NOMO-1 treated with DMSO at 0.1 percent for 48 hours (cell line): ENCODE measurements around the gene LILRA2.
"Not testable (repeated sequence)": the region's sequence is repeated elsewhere in the genome, so short reads cannot be mapped to it uniquely, and the experiment has no call there.

Experiments
- DNase-seq: peaks from one replicate; lab custom pipeline; 2025; ENCODE audit not compliant: unreplicated experiment; lab: John Stamatoyannopoulos, UW

LILRA2 gene

DNA sequence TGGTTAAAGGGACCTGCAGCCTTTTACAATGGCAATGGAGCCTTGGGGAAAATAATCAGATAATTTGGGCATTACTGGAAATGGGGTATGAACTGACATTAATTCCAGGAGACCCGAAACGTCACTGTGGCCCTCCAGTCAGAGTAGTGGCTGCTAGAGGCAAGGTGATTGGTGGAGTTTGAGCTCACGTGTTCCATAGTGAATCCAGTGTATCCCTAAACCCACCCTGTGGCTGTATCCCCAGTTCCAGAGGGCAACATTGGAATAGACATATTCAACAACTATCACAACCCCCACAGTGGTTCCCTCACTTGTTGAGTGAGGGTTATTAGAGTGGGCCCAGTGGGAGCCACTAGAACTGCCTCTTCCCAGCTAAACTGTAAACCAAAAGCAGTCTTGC, 3.3 kb upstream of the LILRA2 start:
- no peak for DNase-seq

DNA sequence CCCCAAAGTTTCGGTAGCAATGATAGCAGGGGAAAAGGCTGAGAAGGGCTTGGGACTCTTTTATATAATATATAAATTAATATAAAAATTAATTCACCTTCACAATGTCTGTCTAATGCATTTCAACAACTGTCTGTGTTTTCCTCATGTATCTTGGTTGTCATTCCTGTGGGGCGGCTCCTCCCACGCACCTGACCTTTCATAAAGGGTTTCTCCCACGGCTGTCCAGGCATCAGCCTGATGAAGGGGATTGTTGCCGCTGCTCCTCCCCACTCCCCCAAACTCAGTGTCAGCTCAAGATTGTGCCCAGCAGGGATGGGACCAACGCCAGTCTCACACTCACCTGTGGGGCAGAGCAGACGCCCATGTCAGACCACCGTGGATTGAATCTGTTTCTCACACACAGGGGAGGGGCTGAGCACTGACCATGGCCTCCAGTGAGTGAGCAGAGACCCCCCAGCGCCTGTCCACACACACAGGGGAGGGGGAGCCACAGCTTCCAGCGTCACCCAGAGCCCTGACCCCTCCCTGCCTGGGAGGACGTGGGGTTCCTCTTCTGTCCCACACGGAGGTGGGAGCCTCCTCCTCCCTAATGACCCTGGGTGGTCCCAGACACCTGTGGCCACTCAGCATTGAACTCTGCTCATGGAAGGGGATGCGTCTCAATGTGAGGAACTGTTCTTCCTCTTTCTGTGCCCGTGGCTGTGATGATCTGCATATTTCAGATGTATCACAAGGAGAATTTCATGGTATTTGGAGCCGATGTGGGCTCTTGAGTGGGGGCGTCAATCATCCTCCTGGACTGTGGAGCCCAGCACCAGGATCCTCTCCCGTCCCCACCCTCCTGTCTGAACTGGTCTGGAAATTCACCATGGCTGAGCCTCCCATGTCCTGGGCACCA, 1.6 kb upstream of the LILRA2 start:
- peak; percentile 70 for DNase-seq

- DNase-seq: peak; percentile 92
These were observed 786 bp upstream of the LILRA2 start for GRCh38 chr19:54572696-54573311.

GRCh38 chr19:54574051-54574450, 461 bp downstream of the LILRA2 start:
- DNase-seq: no peak

GRCh38 chr19:54574527-54575056, 1.0 kb downstream of the LILRA2 start:
- DNase-seq: no peak

- not testable (repeated sequence) for DNase-seq
These were observed 1.6 kb downstream of the LILRA2 start for GRCh38 chr19:54575205-54575604.

GRCh38 chr19:54576411-54576976, 2.9 kb downstream of the LILRA2 start:
- DNase-seq: no peak

- no peak for DNase-seq
These were observed 3.7 kb downstream of the LILRA2 start for GRCh38 chr19:54577334-54577733.

- not testable (repeated sequence) for DNase-seq
These were observed 4.7 kb downstream of the LILRA2 start for GRCh38 chr19:54578268-54578667.

GRCh38 chr19:54586397-54586796, 12.8 kb downstream of the LILRA2 start:
- no peak for DNase-seq

DNA sequence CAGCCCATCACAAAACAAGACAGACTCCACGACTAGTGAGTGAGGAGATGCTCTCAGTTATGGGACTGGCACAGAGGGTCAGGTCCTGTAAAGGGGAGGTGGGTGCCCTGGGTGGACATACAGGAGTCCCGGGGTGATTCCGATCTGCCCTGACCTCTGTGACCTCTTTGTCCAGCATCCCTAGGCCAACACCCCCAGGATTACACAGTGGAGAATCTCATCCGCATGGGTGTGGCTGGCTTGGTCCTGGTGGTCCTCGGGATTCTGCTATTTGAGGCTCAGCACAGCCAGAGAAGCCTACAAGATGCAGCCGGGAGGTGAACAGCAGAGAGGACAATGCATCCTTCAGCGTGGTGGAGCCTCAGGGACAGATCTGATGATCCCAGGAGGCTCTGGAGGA, 13.4 kb downstream of the LILRA2 start:
- no peak for DNase-seq

DNA sequence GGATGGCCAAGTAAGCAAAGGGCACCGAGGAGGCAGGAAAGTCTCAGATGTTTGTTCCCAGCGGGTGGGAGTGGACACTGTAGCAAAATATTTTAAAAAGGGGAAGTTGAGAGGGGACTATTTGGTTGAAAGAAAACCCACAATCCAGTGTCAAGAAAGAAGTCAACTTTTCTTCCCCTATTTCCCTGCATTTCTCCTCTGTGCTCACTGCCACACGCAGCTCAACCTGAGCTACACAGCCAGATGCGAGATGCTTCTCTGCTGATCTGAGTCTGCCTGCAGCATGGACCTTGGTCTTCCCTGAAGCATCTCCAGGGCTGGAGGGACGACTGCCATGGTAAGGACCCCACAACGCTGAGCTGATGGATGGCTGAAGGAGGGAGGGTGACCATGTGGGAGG, 19.9 kb downstream of the LILRA2 start, which contains the start of gene LILRA1:
Gene LILRA1, plus strand, starts transcription at position 188 of the 400 bp plus-strand sequence. CDS start 613 bp downstream, outside the sequence.
- DNase-seq: peak; percentile 83

DNA sequence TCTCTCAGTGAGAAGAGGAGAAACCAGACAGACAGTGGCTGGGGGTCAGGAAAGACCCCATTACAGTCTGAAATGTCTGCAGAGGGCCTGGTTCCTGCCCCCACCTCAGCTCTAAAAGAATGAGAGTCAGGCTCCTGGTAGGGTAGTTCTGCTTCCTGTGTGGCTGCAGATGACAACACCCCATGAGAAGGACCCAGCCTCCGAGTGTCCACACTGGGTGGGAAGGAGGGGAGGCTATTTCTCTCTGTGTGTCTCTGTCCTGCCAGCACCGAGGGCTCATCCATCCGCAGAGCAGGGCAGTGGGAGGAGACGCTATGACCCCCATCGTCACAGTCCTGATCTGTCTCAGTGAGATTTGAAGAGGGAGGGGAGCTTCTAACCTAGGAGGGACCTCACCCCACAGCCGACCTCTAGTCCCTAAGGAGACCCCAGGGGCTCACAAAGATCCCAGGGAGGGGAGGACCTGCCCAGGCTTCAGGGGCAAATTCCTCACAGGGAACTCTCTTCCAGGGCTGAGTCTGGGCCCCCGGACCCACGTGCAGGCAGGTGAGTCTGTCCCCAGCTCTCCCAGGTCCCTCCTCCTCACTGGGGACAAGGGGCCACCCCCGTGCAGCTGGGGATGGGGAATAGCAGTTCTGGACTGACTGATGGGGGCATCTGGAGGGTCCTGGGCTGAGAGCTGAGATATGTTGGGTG, 20.5 kb downstream of the LILRA2 start:
- peak; percentile 42 for DNase-seq

DNA sequence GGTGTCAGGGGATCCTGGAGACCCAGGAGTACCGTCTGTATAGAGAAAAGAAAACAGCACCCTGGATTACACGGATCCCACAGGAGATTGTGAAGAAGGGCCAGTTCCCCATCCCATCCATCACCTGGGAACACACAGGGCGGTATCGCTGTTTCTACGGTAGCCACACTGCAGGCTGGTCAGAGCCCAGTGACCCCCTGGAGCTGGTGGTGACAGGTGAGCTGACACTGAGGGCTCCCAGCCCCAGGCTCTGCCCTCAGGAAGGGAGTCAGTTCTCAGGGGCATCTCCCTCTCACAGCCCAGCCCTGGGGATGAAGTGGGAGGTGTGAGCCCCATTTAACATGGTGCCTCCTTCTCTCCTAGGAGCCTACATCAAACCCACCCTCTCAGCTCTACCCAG, 21.1 kb downstream of the LILRA2 start:
- DNase-seq: no peak

DNA sequence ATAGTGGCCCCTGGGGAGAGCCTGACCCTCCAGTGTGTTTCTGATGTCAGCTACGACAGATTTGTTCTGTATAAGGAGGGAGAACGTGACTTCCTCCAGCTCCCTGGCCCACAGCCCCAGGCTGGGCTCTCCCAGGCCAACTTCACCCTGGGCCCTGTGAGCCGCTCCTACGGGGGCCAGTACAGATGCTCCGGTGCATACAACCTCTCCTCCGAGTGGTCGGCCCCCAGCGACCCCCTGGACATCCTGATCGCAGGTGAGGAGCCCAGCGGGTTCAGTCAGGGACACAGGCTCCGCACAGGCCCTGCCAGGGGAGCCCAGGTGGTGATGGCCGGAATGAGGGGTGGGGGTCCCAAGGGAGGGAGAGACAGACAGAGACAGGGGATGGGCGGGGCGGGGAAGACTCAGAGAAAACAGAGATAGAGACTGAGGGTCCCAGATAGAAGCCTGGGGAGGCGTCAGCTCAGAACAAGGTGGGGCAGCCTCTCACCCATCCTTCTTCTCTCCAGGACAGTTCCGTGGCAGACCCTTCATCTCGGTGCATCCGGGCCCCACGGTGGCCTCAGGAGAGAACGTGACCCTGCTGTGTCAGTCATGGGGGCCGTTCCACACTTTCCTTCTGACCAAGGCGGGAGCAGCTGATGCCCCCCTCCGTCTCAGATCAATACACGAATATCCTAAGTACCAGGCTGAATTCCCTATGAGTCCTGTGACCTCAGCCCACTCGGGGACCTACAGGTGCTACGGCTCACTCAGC, 22.3 kb downstream of the LILRA2 start:
- DNase-seq: not testable (repeated sequence)

DNA sequence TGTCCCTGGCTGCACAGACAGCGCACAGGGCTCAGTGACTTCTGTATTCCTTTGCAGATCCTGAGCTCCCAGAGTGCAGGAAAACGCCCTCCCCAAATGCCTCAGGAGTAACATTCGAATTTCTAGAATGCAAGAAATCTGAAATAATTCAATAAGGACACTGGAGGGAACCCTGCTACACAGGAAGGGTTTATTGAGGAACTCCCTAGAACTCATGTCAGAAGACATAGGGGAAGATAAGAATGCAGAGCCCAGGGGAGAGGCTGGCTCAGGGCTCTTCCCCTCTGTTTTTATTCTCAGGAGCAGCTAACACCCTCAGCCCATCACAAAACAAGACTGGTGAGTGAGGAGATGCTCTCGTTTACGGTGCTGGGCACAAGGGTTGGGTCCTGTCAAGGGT, 26.6 kb downstream of the LILRA2 start:
- DNase-seq: no peak

- peak; percentile 57 for DNase-seq
These were observed 32.6 kb downstream of the LILRA2 start for GRCh38 chr19:54606230-54606629.

DNA sequence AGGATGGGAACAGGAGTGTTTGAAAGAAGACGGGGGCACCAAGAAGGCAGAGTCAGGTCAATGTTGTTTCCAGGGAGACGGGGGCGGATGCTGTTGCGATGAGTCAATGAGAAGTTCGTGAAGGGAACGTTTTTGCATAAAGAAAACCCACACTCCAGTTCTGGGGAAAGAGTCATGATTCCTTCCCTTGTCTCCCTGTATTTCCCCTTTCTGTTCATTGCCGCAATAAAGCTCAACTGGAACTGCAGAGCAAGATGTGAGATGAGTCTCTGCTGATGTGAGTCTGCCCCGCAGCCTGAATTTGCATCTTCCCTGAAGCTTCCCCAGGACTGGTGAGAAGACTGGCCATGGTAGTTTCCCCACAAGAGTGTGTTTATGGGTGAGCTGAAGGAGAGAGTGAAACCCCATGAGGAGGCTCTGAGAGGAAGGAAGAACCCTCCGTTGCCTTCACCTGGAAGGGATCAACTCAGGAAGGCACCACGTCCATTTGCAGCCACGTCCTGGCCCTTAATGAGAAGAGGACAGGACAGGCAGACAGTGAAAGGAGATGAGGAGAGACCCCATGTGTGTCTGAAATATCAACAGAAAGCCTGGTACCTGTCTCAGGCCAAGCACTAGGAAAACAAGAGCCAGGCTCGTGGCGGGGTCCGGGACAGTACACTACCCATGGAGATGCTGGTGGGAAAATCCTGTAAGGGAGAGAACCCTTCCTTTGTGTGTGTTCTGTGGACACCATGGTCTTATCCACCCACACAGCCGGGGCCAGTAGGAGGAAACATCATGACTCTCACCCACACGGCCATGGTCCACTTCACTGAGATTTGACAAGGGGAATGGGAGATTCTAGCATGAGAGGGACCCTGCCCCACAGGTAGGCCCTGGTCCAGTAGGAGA, 33.5 kb downstream of the LILRA2 start:
- no peak for DNase-seq

- DNase-seq: no peak
These were observed 34.2 kb downstream of the LILRA2 start for GRCh38 chr19:54607785-54608150.
